GM19455 (cell line): ENCODE results near the gene DNAH2.

Source experiments
- ATAC-seq: cut with Tn5 transposase; IDR thresholded peaks from one replicate; pipeline ENCODE4 v1.9.1; 2021; ENCODE audit not compliant: unreplicated experiment

Gene DNAH2

GRCh38 chr17:7849130-7849750, 131.7 kb downstream of the DNAH2 start:
- ATAC-seq, result no peak

GRCh38 chr17:7849751-7850504, 132.4 kb downstream of the DNAH2 start:
- ATAC-seq, result no peak

GRCh38 chr17:7850701-7851437, 133.3 kb downstream of the DNAH2 start:
- no peak for ATAC-seq

- peak; percentile 60 for ATAC-seq
Observed at GRCh38 chr17:7851438-7852261, 134.1 kb downstream of the DNAH2 start.

GRCh38 chr17:7852262-7852670, 134.7 kb downstream of the DNAH2 start:
- no peak for ATAC-seq

GRCh38 chr17:7852919-7853690, 135.6 kb downstream of the DNAH2 start:
- no peak for ATAC-seq

- ATAC-seq, result no peak
Observed at GRCh38 chr17:7853691-7854038, 136.1 kb downstream of the DNAH2 start.

GRCh38 chr17:7854078-7854777, 136.7 kb downstream of the DNAH2 start:
- ATAC-seq, result no peak

GRCh38 chr17:7854851-7855659, 137.5 kb downstream of the DNAH2 start, which contains the start of gene TMEM88:
Gene TMEM88, plus strand, starts transcription at chr17:7855066. Its CDS starts 9 bp downstream, at chr17:7855075.
- no peak for ATAC-seq

GRCh38 chr17:7855660-7856010, 138.1 kb downstream of the DNAH2 start:
- ATAC-seq, result no peak

- no peak for ATAC-seq
Observed at GRCh38 chr17:7856011-7856810, 138.7 kb downstream of the DNAH2 start.

- peak; percentile 71 for ATAC-seq
Observed at GRCh38 chr17:7856811-7857712, 139.5 kb downstream of the DNAH2 start, which contains the start of gene NAA38. Gene NAA38, minus strand, starts transcription at chr17:7857559. Its CDS starts 96 bp downstream, at chr17:7857463.

GRCh38 chr17:7857713-7858521, 140.4 kb downstream of the DNAH2 start, which contains the start of gene CYB5D1:
Gene CYB5D1, plus strand, starts transcription at chr17:7858003. Its CDS starts 132 bp downstream, at chr17:7858135.
- peak; percentile 41 for ATAC-seq

GRCh38 chr17:7858522-7858810, 140.9 kb downstream of the DNAH2 start:
- no peak for ATAC-seq

GRCh38 chr17:7859028-7859427, 141.5 kb downstream of the DNAH2 start:
- no peak for ATAC-seq
